Measurements from ENCODE around the gene TTC33.

DNA sequence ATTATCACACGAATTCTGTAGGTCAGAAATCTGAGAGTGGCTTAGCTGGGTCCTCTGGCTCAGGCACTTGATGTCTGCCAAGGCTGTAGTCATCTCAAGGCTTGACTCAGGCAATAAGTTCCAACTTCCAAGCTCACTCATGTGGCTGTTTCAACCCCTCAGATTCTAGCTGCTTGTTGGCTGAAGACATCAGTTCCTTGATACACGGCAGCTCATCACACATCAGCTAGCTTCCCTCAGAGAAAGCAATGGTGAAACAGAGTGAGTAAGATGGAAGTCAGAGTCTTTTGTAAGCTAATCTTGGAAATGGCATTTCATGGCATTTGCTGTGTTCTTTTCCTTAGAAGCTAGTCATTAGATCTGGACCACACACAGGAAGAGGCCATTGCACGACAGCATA is 280.2 kb downstream of the TTC33 start:
- TF ChIP-seq CTCF (conservative IDR thresholded peaks at IDR 0.05; ENCODE audit: low read length) (no peak), EZH2phosphoT487 (IDR thresholded peaks at IDR 0.05; ENCODE audit: borderline replicate concordance) (no peak)
